GM12875 (cell line): ENCODE data around the gene JMJD1C.
"Not testable (repeated sequence)": the region's sequence is repeated elsewhere in the genome, so short reads cannot be mapped to it uniquely, and the experiment has no call there.

Source experiments
- H3K4me3 ChIP-seq: one replicate; pipeline ENCODE4 v1.5.1; 2011; ENCODE audit warnings: low read depth, low read length, control low read depth
- CTCF ChIP-seq: IDR thresholded peaks from 2 replicates; pipeline ENCODE4 v1.5.1; 2011; ENCODE audit warnings: low read depth, mild to moderate bottlenecking, control low read depth, inconsistent platforms, low read length, moderate library complexity, borderline replicate concordance; ENCODE audit not compliant: insufficient read depth

Gene JMJD1C

GRCh38 chr10:63493004-63493403, 27.2 kb upstream of the JMJD1C start:
- no peak for TF ChIP-seq CTCF

GRCh38 chr10:63492317-63492690, 26.5 kb upstream of the JMJD1C start:
- H3K4me3 ChIP-seq: not testable (repeated sequence)

More at GRCh38 chr10:63493004-63493403, 27.2 kb upstream of the JMJD1C start:
- no peak overlapping the region for H3K4me3 ChIP-seq

- H3K4me3 ChIP-seq: no peak overlapping the region
- no peak for TF ChIP-seq CTCF
Measured at GRCh38 chr10:63491588-63492316, 26.0 kb upstream of the JMJD1C start.

GRCh38 chr10:63489838-63490237, 24.1 kb upstream of the JMJD1C start:
- no peak for TF ChIP-seq CTCF
- H3K4me3 ChIP-seq: no peak overlapping the region

GRCh38 chr10:63487990-63488389, 22.2 kb upstream of the JMJD1C start:
- H3K4me3 ChIP-seq: no peak overlapping the region
- TF ChIP-seq CTCF: no peak

- no peak for TF ChIP-seq CTCF
- no peak overlapping the region for H3K4me3 ChIP-seq
Measured at GRCh38 chr10:63483983-63484382, 18.2 kb upstream of the JMJD1C start.

- H3K4me3 ChIP-seq: no peak overlapping the region
- no peak for TF ChIP-seq CTCF
Measured at GRCh38 chr10:63481815-63482421, 16.1 kb upstream of the JMJD1C start.
